ENCODE measurements around the gene TMEM272. TPM values are rescaled to one million over a fixed set of nuclear protein-coding genes. Genes with fewer than 3 reads are reported as not detected.
A peak's percentile ranks its signal among the peaks of the same experiment; 100 is the strongest.

Gene TMEM272
- total and polyA plus RNA-seq, 2 experiments from 2014 or later = 0.11 to 0.76 TPM

DNA sequence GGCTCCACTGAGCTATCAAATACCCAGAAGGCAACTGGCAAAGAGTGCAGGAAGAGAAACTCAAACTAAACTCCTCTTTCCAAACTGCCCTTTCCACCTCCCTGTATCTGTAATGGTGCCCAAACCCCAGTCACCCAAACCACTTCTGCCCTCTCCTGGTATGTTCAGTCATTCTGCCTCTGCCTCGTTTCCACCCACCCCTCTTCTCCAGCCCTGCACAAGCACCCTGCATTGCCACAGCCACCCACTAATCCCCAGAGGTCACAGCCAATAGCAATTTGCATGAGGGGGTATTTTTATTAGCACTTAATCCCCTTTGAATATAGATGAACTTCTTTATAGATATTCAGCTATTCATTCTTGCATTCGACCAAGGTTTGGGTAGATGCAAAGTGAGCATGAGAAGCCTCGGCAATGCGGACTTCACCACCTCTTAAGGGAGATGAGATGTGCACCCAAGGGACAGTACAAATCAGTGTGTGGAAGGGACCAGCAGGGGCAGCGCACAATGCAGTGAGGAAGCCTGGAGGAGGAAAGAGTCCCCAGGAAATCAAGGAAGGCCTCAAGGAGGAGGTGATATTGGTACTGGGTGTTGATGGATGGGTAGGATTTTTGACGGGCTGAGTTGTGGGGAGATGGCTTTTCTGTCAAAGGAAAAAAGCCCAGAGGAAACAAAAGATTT, 12.4 kb downstream of the TMEM272 start:
- Mint-ChIP-seq H3K4me3 (no peak overlapping the region), H3K9me3 (no peaks in the 10 kb centered on the region), H3K36me3 (ENCODE audit: low read depth) (no peaks in the 10 kb centered on the region), H3K27me3 (ENCODE audit: insufficient read depth, low read depth, poor library complexity) (peaks cover 2% of the 10 kb centered on the region), H3K4me1 (peaks cover 9% of the 10 kb centered on the region; the same call in 1 of the 3 replicates), H3K27ac (no peak overlapping the region)
- Histone ChIP-seq H3K36me3 (ENCODE audit: insufficient read depth) (no peaks in the 10 kb centered on the region), H4K20me1 (replicated peaks; ENCODE audit: insufficient read depth) (no peaks in the 10 kb centered on the region), H3K27me3 (ENCODE audit: insufficient read depth) (no peaks in the 10 kb centered on the region), H3F3A (replicated peaks; ENCODE audit: low read depth) (no peaks in the 10 kb centered on the region), H3K9me2 (ENCODE audit: insufficient read depth) (no peaks in the 10 kb centered on the region), H2AFZ (no peak overlapping the region), H3K27ac (ENCODE audit: low read depth) (no peak overlapping the region), H3K4me3 (no peak overlapping the region), H3K4me2 (no peak overlapping the region), H3K4me1 (ENCODE audit: insufficient read depth) (0 out of 2 replicates have a peak, but pooled peaks cover 3% of the 10 kb centered on the region), H3K79me2 (replicated peaks; ENCODE audit: insufficient read depth) (no peaks in the 10 kb centered on the region)
- DNase-seq (ENCODE audit: low spot score) (peak; percentile 43), ATAC-seq (peak; percentile 90)
- TF ChIP-seq, protein P1, sequence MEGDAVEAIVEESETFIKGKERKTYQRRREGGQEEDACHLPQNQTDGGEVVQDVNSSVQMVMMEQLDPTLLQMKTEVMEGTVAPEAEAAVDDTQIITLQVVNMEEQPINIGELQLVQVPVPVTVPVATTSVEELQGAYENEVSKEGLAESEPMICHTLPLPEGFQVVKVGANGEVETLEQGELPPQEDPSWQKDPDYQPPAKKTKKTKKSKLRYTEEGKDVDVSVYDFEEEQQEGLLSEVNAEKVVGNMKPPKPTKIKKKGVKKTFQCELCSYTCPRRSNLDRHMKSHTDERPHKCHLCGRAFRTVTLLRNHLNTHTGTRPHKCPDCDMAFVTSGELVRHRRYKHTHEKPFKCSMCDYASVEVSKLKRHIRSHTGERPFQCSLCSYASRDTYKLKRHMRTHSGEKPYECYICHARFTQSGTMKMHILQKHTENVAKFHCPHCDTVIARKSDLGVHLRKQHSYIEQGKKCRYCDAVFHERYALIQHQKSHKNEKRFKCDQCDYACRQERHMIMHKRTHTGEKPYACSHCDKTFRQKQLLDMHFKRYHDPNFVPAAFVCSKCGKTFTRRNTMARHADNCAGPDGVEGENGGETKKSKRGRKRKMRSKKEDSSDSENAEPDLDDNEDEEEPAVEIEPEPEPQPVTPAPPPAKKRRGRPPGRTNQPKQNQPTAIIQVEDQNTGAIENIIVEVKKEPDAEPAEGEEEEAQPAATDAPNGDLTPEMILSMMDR (conservative IDR thresholded peaks at IDR 0.05; ENCODE audit: low read depth in 2 of 2) = peak; percentile 42 to 79
- no peak for TF ChIP-seq EZH2phosphoT487 (IDR thresholded peaks at IDR 0.05; ENCODE audit: unreplicated experiment)

- Histone ChIP-seq H3K4me2 (no peak overlapping the region), H3F3A (replicated peaks; ENCODE audit: low read depth) (no peaks in the 10 kb centered on the region), H3K36me3 (ENCODE audit: insufficient read depth) (no peaks in the 10 kb centered on the region), H4K20me1 (replicated peaks; ENCODE audit: insufficient read depth) (no peaks in the 10 kb centered on the region), H3K9me2 (ENCODE audit: insufficient read depth) (no peaks in the 10 kb centered on the region), H3K27ac (ENCODE audit: low read depth) (no peak overlapping the region), H3K79me2 (replicated peaks; ENCODE audit: insufficient read depth) (no peaks in the 10 kb centered on the region), H2AFZ (no peak overlapping the region), H3K4me1 (ENCODE audit: insufficient read depth) (0 out of 2 replicates have a peak, but pooled peaks cover 3% of the 10 kb centered on the region), H3K27me3 (ENCODE audit: insufficient read depth) (no peaks in the 10 kb centered on the region), H3K4me3 (no peak overlapping the region)
- peaks cover 9% of the 10 kb centered on the region; the same call in 1 of the 3 replicates for H3K4me1 Mint-ChIP-seq
- no peak overlapping the region for H3K27ac Mint-ChIP-seq
- DNase-seq (ENCODE audit: low spot score) = no peak
- no peak for ATAC-seq
- H3K36me3 Mint-ChIP-seq (ENCODE audit: low read depth) = no peaks in the 10 kb centered on the region
- H3K9me3 Mint-ChIP-seq = no peaks in the 10 kb centered on the region
- no peaks in the 10 kb centered on the region for H3K27me3 Mint-ChIP-seq (ENCODE audit: insufficient read depth, low read depth, poor library complexity)
- H3K4me3 Mint-ChIP-seq = no peak overlapping the region
- TF ChIP-seq ZNF462 (CRISPR knock-in tag; IDR thresholded peaks at IDR 0.05) = no peak
- no peak for TF ChIP-seq STAT1 (IDR thresholded peaks at IDR 0.05; ENCODE audit: unreplicated experiment)
- TF ChIP-seq, protein P2, sequence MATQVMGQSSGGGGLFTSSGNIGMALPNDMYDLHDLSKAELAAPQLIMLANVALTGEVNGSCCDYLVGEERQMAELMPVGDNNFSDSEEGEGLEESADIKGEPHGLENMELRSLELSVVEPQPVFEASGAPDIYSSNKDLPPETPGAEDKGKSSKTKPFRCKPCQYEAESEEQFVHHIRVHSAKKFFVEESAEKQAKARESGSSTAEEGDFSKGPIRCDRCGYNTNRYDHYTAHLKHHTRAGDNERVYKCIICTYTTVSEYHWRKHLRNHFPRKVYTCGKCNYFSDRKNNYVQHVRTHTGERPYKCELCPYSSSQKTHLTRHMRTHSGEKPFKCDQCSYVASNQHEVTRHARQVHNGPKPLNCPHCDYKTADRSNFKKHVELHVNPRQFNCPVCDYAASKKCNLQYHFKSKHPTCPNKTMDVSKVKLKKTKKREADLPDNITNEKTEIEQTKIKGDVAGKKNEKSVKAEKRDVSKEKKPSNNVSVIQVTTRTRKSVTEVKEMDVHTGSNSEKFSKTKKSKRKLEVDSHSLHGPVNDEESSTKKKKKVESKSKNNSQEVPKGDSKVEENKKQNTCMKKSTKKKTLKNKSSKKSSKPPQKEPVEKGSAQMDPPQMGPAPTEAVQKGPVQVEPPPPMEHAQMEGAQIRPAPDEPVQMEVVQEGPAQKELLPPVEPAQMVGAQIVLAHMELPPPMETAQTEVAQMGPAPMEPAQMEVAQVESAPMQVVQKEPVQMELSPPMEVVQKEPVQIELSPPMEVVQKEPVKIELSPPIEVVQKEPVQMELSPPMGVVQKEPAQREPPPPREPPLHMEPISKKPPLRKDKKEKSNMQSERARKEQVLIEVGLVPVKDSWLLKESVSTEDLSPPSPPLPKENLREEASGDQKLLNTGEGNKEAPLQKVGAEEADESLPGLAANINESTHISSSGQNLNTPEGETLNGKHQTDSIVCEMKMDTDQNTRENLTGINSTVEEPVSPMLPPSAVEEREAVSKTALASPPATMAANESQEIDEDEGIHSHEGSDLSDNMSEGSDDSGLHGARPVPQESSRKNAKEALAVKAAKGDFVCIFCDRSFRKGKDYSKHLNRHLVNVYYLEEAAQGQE (IDR thresholded peaks at IDR 0.05; ENCODE audit: unreplicated experiment) = no peak
- no peak for TF ChIP-seq EZH2phosphoT487 (IDR thresholded peaks at IDR 0.05; ENCODE audit: unreplicated experiment)
- TF ChIP-seq, protein P1 (conservative IDR thresholded peaks at IDR 0.05; ENCODE audit: low read depth in 2 of 2) = no peak
- no peak for TF ChIP-seq ZNF114 (CRISPR knock-in tag; IDR thresholded peaks at IDR 0.05)
These were observed 13.5 kb downstream of the TMEM272 start for GRCh38 chr13:51831519-51831918.

All from GM23338 (cell line).